Left ventricle myocardium inferior (tissue), 1 donor: Measurements from ENCODE around the gene ANKRD55. TPM values are rescaled to one million over a fixed set of nuclear protein-coding genes. Genes with fewer than 3 reads are reported as not detected.

Source experiments
- DNase-seq: peaks from one replicate; pipeline ENCODE4 v3.0.0-alpha.2; 2020
- H3K27ac ChIP-seq: fragments of 200-600 bp; replicated peaks from 2 replicates; pipeline ENCODE4 v1.8.0; 2021
- H3K27me3 ChIP-seq: fragments of 200-600 bp; 2 replicates; pipeline ENCODE4 v1.8.0; 2021; ENCODE audit warnings: low read depth
- H3K36me3 ChIP-seq: fragments of 200-600 bp; 2 replicates; pipeline ENCODE4 v1.8.0; 2021
- H3K4me1 ChIP-seq: fragments of 200-600 bp; 2 replicates; pipeline ENCODE4 v1.8.0; 2021
- H3K4me3 ChIP-seq: fragments of 200-600 bp; 2 replicates; pipeline ENCODE4 v1.8.0; 2021; ENCODE audit warnings: mild to moderate bottlenecking, moderate library complexity
- H3K9me3 ChIP-seq: fragments of 200-600 bp; replicated peaks from 2 replicates; pipeline ENCODE4 v1.8.0; 2021
- intact Hi-C: fragments of 100-400 bp; cut with micrococcal nuclease; formaldehyde crosslinking; loops from one replicate; pipeline ENCODE4 v1.11.0; 2022
- total RNA-seq: library from RNA; stranded (reverse); fragmentation: NEBNext Ultra II Directional; extraction: Animal tissue kit (Norgen Biotek cat#: 25700); gene quantifications from one replicate; pipeline ENCODE4 v1.2.1, GENCODE V29; 2021
- TF ChIP-seq, protein P1 (sequence below): fragments of 200-600 bp; IDR thresholded peaks from 2 replicates; pipeline ENCODE4 v1.8.0; 2021; ENCODE audit warnings: antibody characterized with exemption, mild to moderate bottlenecking, borderline replicate concordance
- donor health status: DM: no; HTN: yes; CAD: no; lungs with severe emphysema.

Gene ANKRD55
- total RNA-seq, 1 donor from 2014 or later, result 0.27 TPM

GRCh38 chr5:56145511-56145910 lies 87.6 kb downstream of the ANKRD55 start:
- intact Hi-C loops, result no loop called here
- TF ChIP-seq, protein P1, sequence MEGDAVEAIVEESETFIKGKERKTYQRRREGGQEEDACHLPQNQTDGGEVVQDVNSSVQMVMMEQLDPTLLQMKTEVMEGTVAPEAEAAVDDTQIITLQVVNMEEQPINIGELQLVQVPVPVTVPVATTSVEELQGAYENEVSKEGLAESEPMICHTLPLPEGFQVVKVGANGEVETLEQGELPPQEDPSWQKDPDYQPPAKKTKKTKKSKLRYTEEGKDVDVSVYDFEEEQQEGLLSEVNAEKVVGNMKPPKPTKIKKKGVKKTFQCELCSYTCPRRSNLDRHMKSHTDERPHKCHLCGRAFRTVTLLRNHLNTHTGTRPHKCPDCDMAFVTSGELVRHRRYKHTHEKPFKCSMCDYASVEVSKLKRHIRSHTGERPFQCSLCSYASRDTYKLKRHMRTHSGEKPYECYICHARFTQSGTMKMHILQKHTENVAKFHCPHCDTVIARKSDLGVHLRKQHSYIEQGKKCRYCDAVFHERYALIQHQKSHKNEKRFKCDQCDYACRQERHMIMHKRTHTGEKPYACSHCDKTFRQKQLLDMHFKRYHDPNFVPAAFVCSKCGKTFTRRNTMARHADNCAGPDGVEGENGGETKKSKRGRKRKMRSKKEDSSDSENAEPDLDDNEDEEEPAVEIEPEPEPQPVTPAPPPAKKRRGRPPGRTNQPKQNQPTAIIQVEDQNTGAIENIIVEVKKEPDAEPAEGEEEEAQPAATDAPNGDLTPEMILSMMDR, result no peak
- Histone ChIP-seq H3K27me3 (no peaks in the 10 kb centered on the region), H3K4me1 (no peaks in the 10 kb centered on the region), H3K36me3 (no peaks in the 10 kb centered on the region), H3K4me3 (no peak overlapping the region), H3K9me3 (no peaks in the 10 kb centered on the region), H3K27ac (no peak overlapping the region)
- no peak for DNase-seq

DNA sequence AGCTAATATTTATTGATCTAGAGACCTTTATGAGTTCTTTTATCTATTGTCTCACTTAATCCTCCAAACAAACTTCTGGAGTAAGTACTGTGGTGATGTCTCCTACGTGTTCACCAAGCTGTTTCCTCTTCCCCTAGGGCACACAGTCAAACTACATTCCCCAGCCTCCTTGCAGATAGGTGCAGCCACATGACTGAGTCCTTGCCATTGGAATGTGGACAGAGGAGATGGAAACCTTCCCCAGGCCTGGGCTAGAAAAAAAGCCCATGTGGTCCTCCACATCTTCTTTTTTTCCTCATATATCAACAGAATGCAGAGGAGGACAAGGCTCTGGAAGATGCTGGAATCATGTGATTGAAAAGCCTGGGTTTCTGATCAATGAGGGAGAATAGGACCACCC lies 88.0 kb downstream of the ANKRD55 start:
- no peaks in the 10 kb centered on the region for H3K9me3 ChIP-seq
- no peak overlapping the region for H3K4me3 ChIP-seq
- no peaks in the 10 kb centered on the region for H3K27me3 ChIP-seq
- no peak for DNase-seq
- no peaks in the 10 kb centered on the region for H3K36me3 ChIP-seq
- H3K4me1 ChIP-seq, result peaks cover 4% of the 10 kb centered on the region
- no peak overlapping the region for H3K27ac ChIP-seq
- TF ChIP-seq, protein P1, result no peak
- intact Hi-C loops, result no loop called here

- no peak for DNase-seq
- no peaks in the 10 kb centered on the region for H3K27me3 ChIP-seq
- H3K36me3 ChIP-seq, result no peaks in the 10 kb centered on the region
Observed at GRCh38 chr5:56144211-56144610, 88.9 kb downstream of the ANKRD55 start.

GRCh38 chr5:56143373-56143714 lies 89.8 kb downstream of the ANKRD55 start:
- DNase-seq, result no peak
- Histone ChIP-seq H3K4me1 (peaks cover 7% of the 10 kb centered on the region), H3K4me3 (no peak overlapping the region), H3K27me3 (no peaks in the 10 kb centered on the region), H3K27ac (no peak overlapping the region), H3K9me3 (no peaks in the 10 kb centered on the region), H3K36me3 (no peaks in the 10 kb centered on the region)
- TF ChIP-seq, protein P1, result no peak
- intact Hi-C loops, result no loop called here

More at GRCh38 chr5:56144211-56144610, 88.9 kb downstream of the ANKRD55 start:
- H3K9me3 ChIP-seq, result no peaks in the 10 kb centered on the region
- peaks cover 7% of the 10 kb centered on the region for H3K4me1 ChIP-seq
- no peak overlapping the region for H3K4me3 ChIP-seq
- no peak overlapping the region for H3K27ac ChIP-seq
- intact Hi-C loops, result no loop called here
- TF ChIP-seq, protein P1, result no peak

- no peak overlapping the region for H3K4me3 ChIP-seq
- intact Hi-C loops, result no loop called here
- H3K27me3 ChIP-seq, result no peaks in the 10 kb centered on the region
- peaks cover 7% of the 10 kb centered on the region for H3K4me1 ChIP-seq
- H3K27ac ChIP-seq, result no peak overlapping the region
- no peak for DNase-seq
- no peaks in the 10 kb centered on the region for H3K36me3 ChIP-seq
- no peaks in the 10 kb centered on the region for H3K9me3 ChIP-seq
- TF ChIP-seq, protein P1, result no peak
Observed at GRCh38 chr5:56142614-56143372, 90.3 kb downstream of the ANKRD55 start.
